Activated T-helper 17 cell treated with anti-CD3 and anti-CD28 coated beads, Interleukin-2, amount 50 U/mL, for 72 hours (primary cell): ENCODE results near the gene DPEP1. TPM values are rescaled to one million over a fixed set of nuclear protein-coding genes. Genes with fewer than 3 reads are reported as not detected.

ENCODE experiments used
- ATAC-seq: fragments of 150-1000 bp; cut with Tn5 transposase; replicated peaks from 2 replicates; pipeline ENCODE4 v1.10.0; 2021; ENCODE audit warnings: mild to moderate bottlenecking, moderate library complexity
- H3K27ac Mint-ChIP-seq: one replicate; pipeline ENCODE4 v1.8.0; 2022; ENCODE audit warnings: mixed read lengths
- H3K27me3 Mint-ChIP-seq: one replicate; pipeline ENCODE4 v1.8.0; 2022; ENCODE audit warnings: mixed read lengths
- H3K36me3 Mint-ChIP-seq: one replicate; pipeline ENCODE4 v1.8.0; 2022; ENCODE audit warnings: low read depth, mild to moderate bottlenecking, mixed read lengths
- H3K4me1 Mint-ChIP-seq: one replicate; pipeline ENCODE4 v1.8.0; 2022; ENCODE audit warnings: mixed read lengths
- H3K4me3 Mint-ChIP-seq: one replicate; pipeline ENCODE4 v1.8.0; 2022; ENCODE audit warnings: mild to moderate bottlenecking, mixed read lengths
- H3K9me3 Mint-ChIP-seq: one replicate; pipeline ENCODE4 v1.8.0; 2022; ENCODE audit warnings: mixed read lengths
- total RNA-seq, 2 donors: library from RNA; stranded (reverse); gene quantifications; one replicate each; pipeline ENCODE4 v1.2.3, GENCODE V29; 2022

DPEP1 gene
- total RNA-seq, 2 donors from 2014 or later = not detected

DNA sequence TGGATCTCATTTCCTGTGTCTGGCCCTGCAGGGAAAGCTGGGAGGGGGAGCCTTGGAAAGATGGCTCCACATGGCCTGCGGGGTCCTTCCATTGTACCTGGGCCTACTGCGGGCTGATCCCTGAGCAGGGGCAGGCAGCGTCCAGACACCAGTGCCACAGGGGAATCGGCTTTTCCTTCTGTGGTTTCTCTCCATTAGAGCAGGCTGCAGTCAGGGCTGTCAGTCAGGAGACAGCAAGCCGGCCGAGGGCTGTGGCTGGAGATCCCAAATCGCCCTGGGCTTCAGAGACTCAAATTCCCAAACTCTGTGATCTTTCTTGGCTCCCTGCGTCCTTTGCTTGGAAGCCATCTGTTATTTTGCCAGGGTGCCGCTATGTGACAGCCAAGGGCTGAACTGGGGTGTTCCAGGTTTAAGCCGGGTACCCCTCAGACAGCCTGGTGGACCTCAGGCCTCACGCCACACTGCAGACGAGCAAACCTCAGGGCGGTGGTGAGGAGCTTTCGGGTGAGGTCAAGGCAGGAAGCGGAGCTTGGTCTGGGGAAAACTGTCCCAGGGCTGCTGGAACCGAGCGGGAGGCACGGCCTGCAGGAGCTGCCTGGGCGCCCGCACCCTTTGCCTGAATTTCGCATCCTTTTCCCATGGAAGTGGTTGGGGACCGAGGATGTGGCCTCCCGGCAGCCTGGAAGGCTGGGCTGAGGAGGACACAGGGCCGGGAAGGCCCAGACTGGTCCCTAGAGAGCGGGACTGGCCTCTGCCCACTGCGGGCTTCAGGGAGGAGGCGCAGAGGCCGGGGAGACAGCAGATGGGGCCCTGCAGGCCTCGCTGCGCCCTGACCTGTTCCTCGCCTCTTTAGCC is 39.4 kb upstream of the DPEP1 start:
- Mint-ChIP-seq H3K27me3 (no peaks in the 10 kb centered on the region), H3K9me3 (no peaks in the 10 kb centered on the region), H3K27ac (no peak overlapping the region), H3K36me3 (no peaks in the 10 kb centered on the region), H3K4me3 (peak overlapping the region; percentile 34), H3K4me1 (peaks cover 6% of the 10 kb centered on the region)
- ATAC-seq = no peak

DNA sequence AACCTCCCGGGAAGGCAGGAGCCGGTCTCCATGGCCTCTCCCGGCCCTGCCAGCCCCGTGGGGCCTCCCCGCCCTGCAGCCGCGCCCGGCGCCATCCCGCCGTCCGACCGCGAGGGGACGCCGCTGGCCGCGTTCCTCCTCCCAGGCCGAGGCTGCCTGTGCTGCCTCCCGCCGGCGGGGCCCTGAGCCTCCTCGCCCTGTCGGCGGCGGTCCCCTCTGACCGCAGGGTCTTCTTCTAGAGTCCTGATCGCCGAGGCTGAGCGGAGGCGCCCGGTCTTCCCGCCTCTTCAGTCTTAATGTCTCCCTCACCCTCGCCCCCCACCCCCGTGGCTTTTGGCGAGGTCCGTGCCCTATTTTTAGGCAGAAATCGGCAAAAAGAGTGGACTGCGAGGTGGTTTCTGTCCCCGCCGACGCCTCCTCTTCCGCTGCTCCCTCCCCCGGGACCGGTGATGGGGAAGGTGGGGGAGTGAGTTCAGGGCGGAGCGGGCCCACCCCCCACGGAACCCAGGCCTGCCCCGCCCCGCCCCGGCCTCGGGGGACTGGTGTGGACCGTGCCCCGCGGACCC is 38.7 kb upstream of the DPEP1 start:
- peak; percentile 85 for ATAC-seq
- H3K4me1 Mint-ChIP-seq = peaks cover 6% of the 10 kb centered on the region
- H3K36me3 Mint-ChIP-seq = no peaks in the 10 kb centered on the region
- no peak overlapping the region for H3K27ac Mint-ChIP-seq
- no peaks in the 10 kb centered on the region for H3K27me3 Mint-ChIP-seq
- H3K4me3 Mint-ChIP-seq = peak overlapping the region; percentile 37
- H3K9me3 Mint-ChIP-seq = no peaks in the 10 kb centered on the region

DNA sequence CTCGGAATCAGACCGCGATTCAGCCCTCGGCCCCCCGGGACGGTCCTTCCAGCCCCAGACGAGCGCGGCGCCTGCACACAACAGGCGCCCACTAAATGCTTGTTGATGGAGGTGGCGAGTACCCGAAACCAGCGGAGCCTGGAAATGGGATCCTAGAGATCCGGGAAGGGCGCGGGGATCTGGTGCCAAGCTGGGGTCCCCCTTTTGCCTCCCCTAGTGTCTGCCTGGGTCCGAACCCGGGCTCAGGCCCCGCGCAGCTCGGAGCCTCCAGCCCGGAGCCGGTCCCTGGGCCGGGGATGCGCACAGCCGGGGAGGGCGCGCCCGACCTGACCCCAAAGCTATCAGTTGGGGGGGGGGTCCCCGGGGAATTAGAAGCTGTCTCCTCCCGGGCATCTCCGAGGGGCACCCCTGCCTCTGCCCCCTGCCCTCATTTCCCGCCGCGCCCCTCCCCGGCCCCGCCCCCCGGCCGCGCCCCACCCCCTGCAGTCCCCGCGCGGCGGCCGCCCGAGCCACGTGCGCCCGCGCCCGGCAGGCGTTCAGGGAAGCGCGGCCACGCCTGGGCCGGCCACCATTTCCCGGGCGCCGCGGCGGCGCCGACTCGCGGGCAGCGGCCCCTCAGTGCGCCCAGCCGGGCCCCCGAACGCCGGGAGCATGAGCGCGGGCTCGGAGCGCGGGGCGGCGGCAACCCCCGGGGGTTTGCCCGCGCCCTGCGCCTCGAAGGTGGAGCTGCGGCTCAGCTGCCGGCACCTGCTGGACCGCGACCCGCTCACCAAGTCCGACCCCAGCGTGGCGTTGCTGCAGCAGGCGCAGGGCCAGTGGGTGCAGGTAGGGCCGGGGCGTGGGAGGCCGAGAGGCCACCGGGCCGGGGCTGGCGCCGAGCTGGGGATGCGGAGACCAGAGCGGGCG is 37.9 kb upstream of the DPEP1 start, which contains the start of gene CPNE7:
Gene CPNE7, plus strand, starts transcription at position 512 of the 906 bp plus-strand sequence. Its CDS starts 140 bp downstream, at position 652.
- H3K4me1 Mint-ChIP-seq = peaks cover 6% of the 10 kb centered on the region
- no peaks in the 10 kb centered on the region for H3K9me3 Mint-ChIP-seq
- no peaks in the 10 kb centered on the region for H3K36me3 Mint-ChIP-seq
- no peaks in the 10 kb centered on the region for H3K27me3 Mint-ChIP-seq
- H3K27ac Mint-ChIP-seq = no peak within 1 kb of the TSS
- peak; percentile 43 for ATAC-seq
- H3K4me3 Mint-ChIP-seq = peak within 1 kb of the TSS; percentile 37

DNA sequence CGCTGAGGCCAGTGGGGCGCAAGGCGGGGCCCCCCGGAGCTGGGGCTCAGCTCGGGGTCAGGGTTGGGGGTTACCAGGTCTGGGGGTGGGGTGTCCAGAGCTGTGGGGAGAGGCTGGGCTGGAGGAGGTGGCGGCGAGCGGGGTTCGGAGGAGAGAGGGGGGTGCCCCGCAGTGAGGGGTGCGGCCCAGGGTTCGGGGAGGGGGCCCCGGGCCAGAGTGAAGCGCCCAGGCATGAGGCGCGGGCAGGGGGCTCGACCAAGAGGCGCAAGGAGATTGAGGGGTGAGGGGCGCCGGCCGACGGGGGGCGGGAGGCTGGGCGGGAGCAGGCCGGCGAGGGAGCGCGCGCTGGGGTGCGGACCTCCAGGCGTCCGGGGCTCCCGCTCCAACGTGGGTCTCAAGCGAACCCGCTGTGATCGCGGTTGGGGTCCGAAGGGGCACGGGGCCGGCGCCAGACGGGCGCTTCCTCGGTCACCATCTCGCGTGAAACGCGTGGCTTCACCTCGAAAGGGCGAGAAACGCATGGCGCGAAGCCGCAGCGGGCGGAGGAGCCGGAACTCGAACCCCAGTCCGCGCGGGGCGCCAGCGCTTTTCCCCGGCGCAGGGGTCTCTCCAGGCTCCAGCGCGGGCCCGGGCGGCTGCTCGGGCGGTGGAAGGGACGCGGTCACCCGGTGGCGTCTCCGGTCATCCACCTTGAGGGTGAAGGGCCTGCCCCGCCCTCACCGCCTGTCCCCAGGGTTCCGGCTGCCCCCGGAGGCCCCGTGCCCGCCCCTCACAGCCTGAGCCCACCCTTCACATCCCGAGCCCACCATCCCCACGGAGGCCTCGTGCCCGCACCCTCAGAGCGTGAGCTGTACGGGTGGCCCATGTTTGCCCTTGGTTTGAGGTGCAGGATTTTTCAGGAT is 37.0 kb upstream of the DPEP1 start:
- Mint-ChIP-seq H3K4me1 (peaks cover 6% of the 10 kb centered on the region), H3K27ac (no peak overlapping the region), H3K4me3 (no peak overlapping the region), H3K36me3 (no peaks in the 10 kb centered on the region), H3K27me3 (no peaks in the 10 kb centered on the region), H3K9me3 (no peaks in the 10 kb centered on the region)
- ATAC-seq = no peak

DNA sequence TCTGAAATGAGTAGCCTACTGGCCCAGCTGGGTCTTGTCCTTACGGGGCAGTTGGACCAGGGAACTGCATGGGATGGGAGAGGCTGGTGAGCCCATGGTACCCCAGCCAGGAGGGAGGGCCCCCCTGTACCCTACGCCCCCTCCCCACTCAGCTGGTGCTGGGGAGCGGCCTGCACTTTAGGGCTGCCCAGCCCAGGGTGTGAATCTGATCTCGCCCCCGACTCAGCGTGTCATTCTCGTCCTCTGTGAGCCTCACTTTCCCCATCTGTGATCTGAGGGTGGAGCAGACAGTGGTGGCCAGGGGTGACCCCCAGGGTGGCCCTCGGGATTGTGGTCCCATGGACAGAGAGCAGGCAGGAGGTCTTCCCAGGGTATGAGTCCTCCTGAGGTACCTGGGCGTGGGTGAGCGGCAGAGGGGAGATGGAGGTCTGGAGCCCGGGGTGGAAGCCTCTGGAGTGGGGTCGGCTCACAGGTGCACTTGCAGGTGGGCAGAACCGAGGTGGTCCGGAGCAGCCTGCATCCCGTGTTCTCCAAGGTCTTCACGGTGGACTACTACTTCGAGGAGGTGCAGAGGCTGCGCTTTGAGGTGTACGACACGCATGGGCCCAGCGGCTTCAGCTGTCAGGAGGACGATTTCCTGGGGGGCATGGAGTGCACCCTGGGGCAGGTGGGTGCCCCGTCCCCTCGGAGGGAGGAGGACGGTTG is 36.2 kb upstream of the DPEP1 start:
- peak overlapping the region; percentile 12 for H3K4me3 Mint-ChIP-seq

DNA sequence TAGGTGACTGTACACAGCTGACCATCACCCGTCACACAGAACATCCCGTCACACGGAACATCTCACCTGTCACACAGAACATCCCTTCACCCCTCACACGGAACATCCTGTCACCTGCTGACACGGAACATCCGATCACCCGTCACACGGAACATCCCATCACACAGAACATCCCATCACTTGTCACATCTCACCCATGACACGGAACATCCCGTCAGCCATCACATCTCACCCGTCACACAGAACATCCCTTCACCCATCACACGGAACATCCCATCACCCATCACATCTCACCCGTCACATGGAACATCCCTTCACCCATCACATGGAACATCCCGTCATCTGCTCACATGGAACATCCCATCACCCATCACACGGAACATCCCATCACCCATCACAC is 34.1 kb upstream of the DPEP1 start:
- ATAC-seq = no peak
- no peak overlapping the region for H3K4me3 Mint-ChIP-seq
- no peaks in the 10 kb centered on the region for H3K4me1 Mint-ChIP-seq
- no peaks in the 10 kb centered on the region for H3K36me3 Mint-ChIP-seq
- no peaks in the 10 kb centered on the region for H3K27me3 Mint-ChIP-seq
- H3K9me3 Mint-ChIP-seq = no peaks in the 10 kb centered on the region
- H3K27ac Mint-ChIP-seq = no peak overlapping the region

More for the DNA sequence above, 36.2 kb upstream of the DPEP1 start:
- no peaks in the 10 kb centered on the region for H3K36me3 Mint-ChIP-seq
- no peak for ATAC-seq
- H3K9me3 Mint-ChIP-seq = no peaks in the 10 kb centered on the region
- peaks cover under 1% of the 10 kb centered on the region for H3K4me1 Mint-ChIP-seq
- H3K27ac Mint-ChIP-seq = no peak overlapping the region
- no peaks in the 10 kb centered on the region for H3K27me3 Mint-ChIP-seq

DNA sequence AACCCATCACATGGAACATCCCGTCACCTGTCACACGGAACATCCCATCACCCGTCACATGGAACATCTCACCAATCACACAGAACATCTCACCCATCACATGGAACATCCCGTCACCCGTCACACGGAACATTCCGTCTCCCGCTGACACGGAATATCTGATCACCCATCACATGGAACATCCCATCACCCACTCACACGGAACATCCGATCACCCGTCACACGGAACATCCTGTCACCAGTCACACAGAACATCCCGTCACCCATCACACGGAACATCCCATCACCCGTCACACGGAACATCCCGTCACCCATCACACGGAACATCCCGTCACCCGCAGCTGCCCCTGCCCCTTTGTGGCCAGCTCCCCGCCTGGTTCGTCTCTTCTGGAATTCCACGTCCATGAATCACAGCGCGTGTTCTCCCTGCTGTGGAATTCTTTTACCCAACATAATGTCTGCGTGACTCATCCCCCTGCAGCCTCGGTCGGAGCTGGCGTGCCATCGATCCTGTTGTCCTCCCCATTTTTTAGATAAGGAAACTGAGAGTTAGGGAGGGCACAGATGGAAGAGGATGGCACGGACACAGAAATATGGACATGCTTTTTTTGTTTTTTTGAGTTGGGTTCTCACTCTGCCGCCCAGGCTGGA is 32.3 kb upstream of the DPEP1 start:
- no peak overlapping the region for H3K27ac Mint-ChIP-seq
- H3K4me3 Mint-ChIP-seq = no peak overlapping the region
- no peaks in the 10 kb centered on the region for H3K4me1 Mint-ChIP-seq
- ATAC-seq = no peak
- no peaks in the 10 kb centered on the region for H3K27me3 Mint-ChIP-seq
- no peaks in the 10 kb centered on the region for H3K9me3 Mint-ChIP-seq
- no peaks in the 10 kb centered on the region for H3K36me3 Mint-ChIP-seq

DNA sequence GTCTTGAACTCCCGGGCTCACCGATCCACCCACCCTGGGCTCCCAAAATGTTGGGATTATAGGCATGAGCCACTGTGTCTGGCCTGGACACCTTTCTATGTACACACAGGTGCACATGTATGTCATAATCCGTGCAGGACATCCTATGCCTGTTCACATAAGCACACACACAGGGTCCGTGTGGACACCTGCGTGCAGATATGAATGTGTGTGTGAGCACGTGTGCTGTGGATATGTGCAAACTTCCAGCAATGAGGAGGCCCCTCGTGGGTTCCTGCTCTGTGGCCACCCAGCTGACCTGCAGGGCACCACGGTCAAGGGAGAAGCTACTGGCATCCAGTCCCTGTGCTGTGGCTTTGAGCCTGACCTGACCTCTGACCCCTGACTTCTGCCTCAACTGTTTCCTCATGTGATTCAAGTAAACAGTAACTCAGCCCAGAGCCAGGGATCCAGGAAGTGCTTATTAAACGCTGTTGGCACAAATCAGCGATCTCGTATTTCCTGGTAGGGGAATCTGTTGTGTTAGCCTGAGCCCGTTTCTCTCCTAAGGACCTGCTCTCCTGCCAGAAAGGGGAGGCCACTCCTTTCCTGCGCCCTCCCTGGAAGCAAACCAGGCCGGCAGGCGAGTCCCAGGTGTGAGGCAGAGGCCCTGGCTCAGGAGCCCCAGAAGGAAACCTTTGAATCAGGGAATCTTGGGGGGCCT is 31.4 kb upstream of the DPEP1 start:
- no peak for ATAC-seq
- Mint-ChIP-seq H3K4me3 (no peak overlapping the region), H3K9me3 (no peaks in the 10 kb centered on the region), H3K4me1 (no peaks in the 10 kb centered on the region), H3K27me3 (no peaks in the 10 kb centered on the region), H3K27ac (no peak overlapping the region), H3K36me3 (no peaks in the 10 kb centered on the region)

DNA sequence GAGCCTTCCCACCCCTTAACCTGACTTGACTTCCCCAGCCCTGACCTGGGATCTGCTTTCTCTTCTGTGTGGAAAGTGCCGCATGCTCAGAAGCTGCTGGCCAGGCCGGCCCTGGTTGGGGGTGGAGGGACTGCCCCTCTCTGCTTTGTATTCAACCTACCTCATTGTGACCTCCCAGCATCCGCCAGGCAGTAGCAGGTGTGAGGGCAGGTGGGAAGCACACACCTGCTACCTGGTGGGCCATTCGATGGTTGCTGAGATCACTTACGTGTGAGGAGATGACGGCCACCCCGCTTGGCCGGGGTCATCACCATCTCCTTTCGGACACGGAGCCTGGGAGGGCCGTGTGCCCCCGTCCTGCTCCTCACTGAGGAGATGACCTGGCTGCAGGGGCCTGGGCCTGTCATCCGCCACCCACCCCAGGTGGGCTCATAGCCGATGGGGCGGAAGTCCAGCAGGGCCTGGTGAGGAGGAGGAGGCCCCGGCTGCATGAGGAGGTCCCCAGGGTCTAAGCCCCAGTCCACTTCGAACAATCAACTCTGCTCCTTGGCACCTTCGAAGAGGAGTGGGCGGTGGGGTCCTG is 30.7 kb upstream of the DPEP1 start:
- Mint-ChIP-seq H3K27ac (no peak overlapping the region), H3K9me3 (no peaks in the 10 kb centered on the region), H3K27me3 (no peaks in the 10 kb centered on the region), H3K4me1 (no peaks in the 10 kb centered on the region), H3K36me3 (no peaks in the 10 kb centered on the region), H3K4me3 (no peak overlapping the region)
- no peak for ATAC-seq

DNA sequence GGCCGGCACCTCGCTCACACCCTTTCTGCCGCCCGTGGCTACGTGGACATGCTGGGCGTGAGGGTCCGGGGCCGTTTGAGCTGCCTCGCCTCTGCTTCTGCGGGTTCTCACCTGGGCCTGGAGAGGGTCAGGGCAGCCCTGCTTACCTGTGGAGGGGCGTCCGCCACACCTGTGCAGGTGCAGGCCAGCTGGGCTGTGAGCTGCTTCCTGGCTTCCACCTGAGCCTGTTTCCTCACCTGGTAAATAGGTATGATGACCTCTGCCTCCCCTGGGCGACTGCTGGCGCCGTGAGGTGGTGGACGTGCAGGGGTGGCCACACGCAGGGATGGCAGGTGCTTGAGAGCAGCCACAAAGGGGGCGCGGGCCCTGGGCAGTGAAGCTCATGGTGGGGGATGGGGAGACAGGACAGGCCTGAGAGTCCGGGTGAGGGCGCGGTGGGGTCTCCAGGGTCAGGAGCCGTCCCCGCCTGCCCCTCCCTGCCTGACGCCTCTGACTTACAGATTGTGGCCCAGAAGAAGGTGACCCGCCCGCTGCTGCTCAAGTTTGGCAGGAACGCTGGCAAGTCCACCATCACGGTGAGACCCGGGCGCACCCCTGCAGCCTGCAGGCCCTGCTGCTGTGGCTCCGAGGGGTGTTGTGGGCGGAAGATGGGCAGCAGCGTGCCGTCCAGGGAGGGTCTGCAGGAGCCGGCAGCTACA is 30.1 kb upstream of the DPEP1 start:
- Mint-ChIP-seq H3K9me3 (no peaks in the 10 kb centered on the region), H3K27me3 (no peaks in the 10 kb centered on the region), H3K27ac (no peak overlapping the region), H3K4me3 (no peak overlapping the region), H3K36me3 (no peaks in the 10 kb centered on the region), H3K4me1 (no peaks in the 10 kb centered on the region)
- no peak for ATAC-seq

DNA sequence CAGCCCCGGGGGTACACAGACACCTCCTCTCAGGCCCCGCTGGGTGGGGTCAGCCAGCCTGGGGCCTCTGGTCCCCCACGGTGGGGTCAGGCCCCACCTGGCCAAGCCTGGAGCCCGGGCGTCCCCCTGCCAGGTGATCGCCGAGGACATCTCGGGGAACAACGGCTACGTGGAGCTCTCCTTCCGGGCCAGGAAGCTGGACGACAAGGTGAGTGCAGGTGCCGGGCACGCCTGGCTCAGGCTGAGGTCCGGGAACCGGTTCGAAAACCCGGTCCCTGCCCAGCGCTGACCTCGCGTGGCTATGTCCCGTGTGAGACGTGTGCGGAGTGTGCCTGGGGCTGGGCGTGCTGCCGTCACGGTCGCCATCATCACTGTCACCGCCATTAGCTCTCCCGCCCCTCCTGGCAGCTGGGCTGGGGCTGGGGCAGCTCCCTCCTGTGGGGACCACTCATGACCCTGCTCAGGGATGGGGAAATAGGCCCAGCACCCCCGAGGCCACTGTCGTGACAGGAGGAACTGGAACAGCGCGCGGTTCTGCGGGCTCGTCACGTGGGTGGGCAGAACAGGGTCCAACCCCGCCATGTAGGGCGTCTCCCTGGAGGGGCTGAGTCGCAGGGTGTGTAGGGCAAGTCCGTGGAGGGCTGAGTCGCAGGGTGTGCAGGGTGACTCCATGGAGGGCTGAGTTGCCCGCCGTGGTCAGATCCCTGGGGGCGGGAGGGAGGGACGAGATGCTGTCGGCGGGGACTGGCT is 29.4 kb upstream of the DPEP1 start:
- Mint-ChIP-seq H3K9me3 (no peaks in the 10 kb centered on the region), H3K36me3 (no peaks in the 10 kb centered on the region), H3K27ac (no peak overlapping the region), H3K27me3 (no peaks in the 10 kb centered on the region), H3K4me1 (no peaks in the 10 kb centered on the region), H3K4me3 (no peak overlapping the region)
- no peak for ATAC-seq
